Measurements from ENCODE around the gene SYT12. TPM values are rescaled to one million over a fixed set of nuclear protein-coding genes. Genes with fewer than 3 reads are reported as not detected.

SYT12 gene
- total and polyA plus RNA-seq, 2 of the 4 experiments (the other 2 are of a cell fraction), result 0.54 to 0.74 TPM

DNA sequence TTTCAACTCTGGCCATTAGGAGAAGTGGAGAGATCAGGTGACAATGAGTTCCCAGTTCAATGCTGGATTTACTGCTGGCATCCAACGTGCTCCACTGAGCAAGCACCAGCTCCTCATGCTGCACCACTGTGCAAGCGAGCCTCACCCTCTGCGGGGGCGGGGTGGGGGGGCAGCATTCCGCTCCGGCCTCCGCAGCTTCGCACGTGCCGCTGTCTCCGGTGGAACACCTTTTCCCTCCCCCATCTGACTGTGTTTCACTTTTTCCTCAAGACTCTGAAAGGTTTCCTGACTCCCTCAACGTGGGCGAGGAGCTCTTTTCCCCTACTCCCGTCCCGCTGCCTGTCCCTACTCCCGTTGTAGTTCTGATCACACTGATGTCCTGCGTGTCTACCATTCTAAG, 32.9 kb downstream of the SYT12 start:
- DNase-seq, result peak; percentile 15
- Histone ChIP-seq H2AK5ac (ENCODE audit: low read depth, low read length) (peak overlapping the region; percentile 48; the same call in 1 of the 2 replicates), H2AFZ (replicated peaks; ENCODE audit: low read length, poor library complexity) (peak overlapping the region; percentile 94)

More for the DNA sequence above, 32.9 kb downstream of the SYT12 start:
- H4K8ac ChIP-seq (ENCODE audit: low read depth in 2 of 2, low read length in 2 of 2), result peak overlapping the region; percentile 68 to 91; a peak in 2 of 4 replicates
- H2BK15ac ChIP-seq (ENCODE audit: low read depth, low read length), result no peak overlapping the region
- peak overlapping the region; percentile 47; the same call in 1 of the 2 replicates for H4K91ac ChIP-seq (ENCODE audit: insufficient read depth, low read depth, low read length)
- no peak overlapping the region for H3K4me3 ChIP-seq (ENCODE audit: insufficient read depth, low read depth, low read length)
- TF ChIP-seq POLR2A (IDR thresholded peaks at IDR 0.05; ENCODE audit: low read depth, low read length), result 0 out of 2 replicates have a peak, but pooled peaks have one; percentile 0
- TF ChIP-seq RFX5 (IDR thresholded peaks at IDR 0.05; ENCODE audit: low read depth, low read length), result no peak
- TF ChIP-seq ELK1 (IDR thresholded peaks at IDR 0.05; ENCODE audit: borderline replicate concordance, low read depth, low read length), result no peak
- no peak for TF ChIP-seq SMC3 (IDR thresholded peaks at IDR 0.05; ENCODE audit: low read depth, low read length)
- TF ChIP-seq MAFK (IDR thresholded peaks at IDR 0.05; ENCODE audit: low read depth, low read length), result no peak
- no peak for TF ChIP-seq MAZ (IDR thresholded peaks at IDR 0.05; ENCODE audit: borderline replicate concordance, low read depth, low read length)
- TF ChIP-seq, protein P1, sequence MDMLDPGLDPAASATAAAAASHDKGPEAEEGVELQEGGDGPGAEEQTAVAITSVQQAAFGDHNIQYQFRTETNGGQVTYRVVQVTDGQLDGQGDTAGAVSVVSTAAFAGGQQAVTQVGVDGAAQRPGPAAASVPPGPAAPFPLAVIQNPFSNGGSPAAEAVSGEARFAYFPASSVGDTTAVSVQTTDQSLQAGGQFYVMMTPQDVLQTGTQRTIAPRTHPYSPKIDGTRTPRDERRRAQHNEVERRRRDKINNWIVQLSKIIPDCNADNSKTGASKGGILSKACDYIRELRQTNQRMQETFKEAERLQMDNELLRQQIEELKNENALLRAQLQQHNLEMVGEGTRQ (IDR thresholded peaks at IDR 0.05; ENCODE audit: low read depth, low read length), result no peak
- peak; percentile 90 for TF ChIP-seq BHLHE40 (IDR thresholded peaks at IDR 0.05; ENCODE audit: low read depth, low read length)
- no peak for TF ChIP-seq RCOR1 (IDR thresholded peaks at IDR 0.05; ENCODE audit: insufficient replicate concordance, low read length)
- TF ChIP-seq FOS (IDR thresholded peaks at IDR 0.05; ENCODE audit: low read depth, low read length), result no peak
- TF ChIP-seq MXI1 (IDR thresholded peaks at IDR 0.05; ENCODE audit: borderline replicate concordance, low read depth, low read length), result no peak
- no peak for TF ChIP-seq CEBPB (IDR thresholded peaks at IDR 0.05; ENCODE audit: low read depth, low read length)
- no peak for TF ChIP-seq CTCF (conservative IDR thresholded peaks at IDR 0.05; ENCODE audit: low read depth, low read length)
- no peak for TF ChIP-seq RAD21 (IDR thresholded peaks at IDR 0.05; ENCODE audit: low read length)
- TF ChIP-seq CHD1 (IDR thresholded peaks at IDR 0.05; ENCODE audit: low read depth, low read length), result no peak
- H3K4me2 ChIP-seq (ENCODE audit: low read depth, low read length), result peak overlapping the region; percentile 79; the same call in 1 of the 2 replicates
- H3K27ac ChIP-seq (ENCODE audit: insufficient read depth, low read length), result no peak overlapping the region
- intact Hi-C loops (cut with micrococcal nuclease), result no loop called here
- H2BK120ac ChIP-seq (ENCODE audit: low read depth, low read length), result peak overlapping the region; percentile 60
- dilution Hi-C loops (cut with HindIII; ENCODE audit: low sequenced_read_pairs, unreplicated experiment), result no loop called here
- 48% methylated on average over 5 of the region's 17 CpGs; no CpG with 5 or more reads in 1 of the 2 experiments for WGBS, 2 experiments (ENCODE audit: extremely low coverage in 2 of 2, insufficient read length in 1 of 2)
- peak overlapping the region; percentile 37; the same call in 1 of the 2 replicates for H3K23ac ChIP-seq (ENCODE audit: low read depth, low read length)
- peak overlapping the region; percentile 88 for H3K4ac ChIP-seq (ENCODE audit: low read depth, low read length)
- ChIA-PET CTCF (no interaction called here), POLR2A (ENCODE audit: unreplicated experiment) (no interaction called here)
- H3K9ac ChIP-seq (ENCODE audit: low read depth, low read length), result no peak overlapping the region
- peak overlapping the region; percentile 22 for H2BK20ac ChIP-seq (ENCODE audit: low read depth, low read length)
- H3K9me1 ChIP-seq (ENCODE audit: insufficient read depth, low read length), result peaks cover 10% of the 10 kb centered on the region
- no peak overlapping the region for H3K14ac ChIP-seq (replicated peaks; ENCODE audit: low read depth, low read length)
- no peaks in the 10 kb centered on the region for H3K36me3 ChIP-seq (ENCODE audit: control insufficient read depth, insufficient read depth, low read length)
- H3K18ac ChIP-seq (ENCODE audit: low read depth, low read length), result no peak overlapping the region
- in situ Hi-C loops (cut with MboI; ENCODE audit: low sequenced_read_pairs), result no loop called here
- H3K27me3 ChIP-seq (ENCODE audit: control insufficient read depth, insufficient read depth, low read length), result no peaks in the 10 kb centered on the region
- BruUV-seq (replicated peaks), result no TSS peak
- no peak overlapping the region for H3K56ac ChIP-seq (ENCODE audit: extremely low read depth, insufficient read depth, low read length)
- H3K4me1 ChIP-seq (ENCODE audit: control insufficient read depth, insufficient read depth, low read length), result peaks cover 22% of the 10 kb centered on the region
- ATAC-seq (ENCODE audit: low read depth), result no peak
- no peaks in the 10 kb centered on the region for H3K9me3 ChIP-seq (ENCODE audit: control insufficient read depth, insufficient read depth, low read length)
- no peak overlapping the region for H2BK5ac ChIP-seq (ENCODE audit: low read depth, low read length, poor library complexity, severe bottlenecking)
- peak overlapping the region; percentile 30 for H2AK9ac ChIP-seq (replicated peaks; ENCODE audit: low read depth, low read length, poor library complexity)
- H4K5ac ChIP-seq (ENCODE audit: low read depth, low read length), result no peak overlapping the region; the same call in 1 of the 2 replicates
- no peaks in the 10 kb centered on the region; the same call in 1 of the 2 replicates for H4K20me1 ChIP-seq (ENCODE audit: insufficient read depth, low read length)
- 0 out of 4 replicates have a peak, but pooled peaks cover 0 to 12% of the 10 kb centered on the region in 2 experiments for H3K79me1 ChIP-seq (ENCODE audit: low read depth in 1 of 2, low read length in 2 of 2)
